Measurements from ENCODE around the gene KCNH6. TPM values are rescaled to one million over a fixed set of nuclear protein-coding genes. Genes with fewer than 3 reads are reported as not detected.
A peak's percentile ranks its signal among the peaks of the same experiment; 100 is the strongest.

KCNH6 gene
- total RNA-seq, 1 donor from 2014 or later: not detected

- peak in 2 of 3 experiments; percentile 9 to 11 for TF ChIP-seq CTCF (IDR thresholded peaks at IDR 0.05)
- intact Hi-C loops (cut with DNase I): no loop called here
- Histone ChIP-seq H3K27ac (no peak overlapping the region), H3K9me3 (no peaks in the 10 kb centered on the region), H3K4me1 (no peaks in the 10 kb centered on the region), H3K4me3 (no peak overlapping the region), H3K27me3 (no peaks in the 10 kb centered on the region), H3K36me3 (peaks cover 0 to 1% of the 10 kb centered on the region in 2 donors)
- no peak for DNase-seq (ENCODE audit: low spot score in 2 of 2)
These were observed 50.5 kb downstream of the KCNH6 start for GRCh38 chr17:63573634-63574033.

- TF ChIP-seq CTCF (IDR thresholded peaks at IDR 0.05): no peak
- no peak overlapping the region for H3K4me3 ChIP-seq
- no peak for DNase-seq (ENCODE audit: low spot score in 2 of 2)
These were observed 55.0 kb downstream of the KCNH6 start for GRCh38 chr17:63578027-63578768.

GRCh38 chr17:63578769-63579111 lies 55.6 kb downstream of the KCNH6 start:
- TF ChIP-seq CTCF (IDR thresholded peaks at IDR 0.05): no peak
- DNase-seq (ENCODE audit: low spot score in 2 of 2): no peak
- H3K27ac ChIP-seq: no peak overlapping the region
- H3K36me3 ChIP-seq: peaks cover 31 to 44% of the 10 kb centered on the region in 2 donors
- H3K4me3 ChIP-seq: no peak overlapping the region
- no peaks in the 10 kb centered on the region for H3K27me3 ChIP-seq
- no peaks in the 10 kb centered on the region for H3K9me3 ChIP-seq
- intact Hi-C loops (cut with DNase I): no loop called here
- no peaks in the 10 kb centered on the region for H3K4me1 ChIP-seq

More at GRCh38 chr17:63578027-63578768, 55.0 kb downstream of the KCNH6 start:
- H3K9me3 ChIP-seq: no peaks in the 10 kb centered on the region
- intact Hi-C loops (cut with DNase I): no loop called here
- H3K27ac ChIP-seq: no peak overlapping the region
- H3K4me1 ChIP-seq: no peaks in the 10 kb centered on the region
- H3K36me3 ChIP-seq: peaks cover 28 to 39% of the 10 kb centered on the region in 2 donors
- H3K27me3 ChIP-seq: no peaks in the 10 kb centered on the region

- Histone ChIP-seq H3K27ac (no peak overlapping the region), H3K9me3 (no peaks in the 10 kb centered on the region), H3K4me3 (no peak overlapping the region), H3K4me1 (no peaks in the 10 kb centered on the region), H3K27me3 (no peaks in the 10 kb centered on the region), H3K36me3 (peaks cover 37 to 53% of the 10 kb centered on the region in 2 donors)
- DNase-seq (ENCODE audit: low spot score in 2 of 2): no peak
- no peak for TF ChIP-seq CTCF (IDR thresholded peaks at IDR 0.05)
- intact Hi-C loops (cut with DNase I): no loop called here
These were observed 56.5 kb downstream of the KCNH6 start for GRCh38 chr17:63579633-63580032.

- no peak for TF ChIP-seq CTCF (IDR thresholded peaks at IDR 0.05)
- intact Hi-C loops (cut with DNase I): no loop called here
- no peaks in the 10 kb centered on the region for H3K9me3 ChIP-seq
- H3K27me3 ChIP-seq: no peaks in the 10 kb centered on the region
- H3K4me1 ChIP-seq: no peaks in the 10 kb centered on the region
- peaks cover 68 to 90% of the 10 kb centered on the region in 2 donors for H3K36me3 ChIP-seq
- H3K27ac ChIP-seq: no peak overlapping the region
- H3K4me3 ChIP-seq: no peak overlapping the region
- DNase-seq (ENCODE audit: low spot score in 2 of 2): no peak
These were observed 64.6 kb downstream of the KCNH6 start for GRCh38 chr17:63587770-63588169.
